Measurements from ENCODE around the gene SCMH1.
"Not testable (repeated sequence)": the region's sequence is repeated elsewhere in the genome, so short reads cannot be mapped to it uniquely, and the experiment has no call there.

SCMH1 gene

GRCh38 chr1:41246568-41246967, 4.5 kb upstream of the SCMH1 start:
- DNase-seq = no peak

GRCh38 chr1:41245659-41246058, 3.6 kb upstream of the SCMH1 start:
- no peak for DNase-seq

GRCh38 chr1:41243079-41243385, 926 bp upstream of the SCMH1 start:
- DNase-seq = no peak

DNA sequence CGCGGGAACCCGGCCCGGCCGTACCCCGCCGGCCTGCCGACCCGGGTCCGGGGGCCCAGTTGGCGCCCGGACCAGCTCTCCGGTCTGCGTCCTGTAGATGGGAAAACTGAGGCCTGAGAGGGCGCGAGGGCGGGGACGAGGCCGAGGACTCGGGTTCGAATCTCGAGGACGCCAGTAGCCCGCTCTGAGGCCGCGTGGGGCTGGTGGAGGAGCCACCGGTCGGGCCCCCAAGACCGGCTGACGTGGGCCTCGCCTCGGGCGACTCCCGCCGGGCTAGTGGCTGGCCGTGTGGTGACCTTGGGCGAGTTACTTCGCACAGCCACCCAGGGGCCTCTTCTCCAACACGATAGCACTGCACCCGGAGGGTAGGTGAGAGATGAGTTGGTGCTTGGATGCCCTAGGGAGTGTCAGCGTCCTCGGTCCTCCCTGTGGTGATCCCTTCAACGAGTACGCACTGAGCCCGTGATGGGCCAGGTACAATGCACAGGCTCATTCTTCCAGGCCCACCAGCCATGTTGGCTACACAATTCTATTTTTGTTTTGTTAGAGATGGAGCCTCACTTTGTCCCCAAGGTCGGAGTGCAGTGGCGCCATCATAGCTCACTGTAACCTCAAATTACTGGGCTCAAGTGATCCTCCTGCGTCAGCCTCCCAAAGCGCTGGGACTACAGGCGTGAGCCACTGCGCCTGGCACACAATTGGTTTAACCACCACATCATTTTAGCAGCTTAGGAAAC, 404 bp upstream of the SCMH1 start:
- DNase-seq = no peak

DNA sequence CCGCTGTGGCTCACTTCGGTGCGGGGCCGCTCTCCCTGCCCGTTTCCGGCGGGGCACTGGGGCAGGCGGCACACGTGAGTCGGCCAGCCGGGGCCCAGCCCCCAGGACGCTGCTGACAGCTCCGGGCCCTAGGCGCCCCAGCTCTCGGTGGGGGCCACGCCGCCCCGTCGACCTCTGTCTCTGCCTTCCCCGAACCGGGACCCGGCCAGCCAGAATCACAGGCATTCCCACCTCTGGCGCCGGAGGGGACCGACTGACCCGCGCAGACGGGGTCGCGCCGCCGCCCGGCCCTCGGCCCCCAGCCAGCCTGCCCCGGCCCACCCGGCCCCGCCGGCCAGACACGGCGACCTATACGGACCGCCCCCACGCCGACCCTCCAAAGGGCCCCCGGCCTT, 755 bp downstream of the SCMH1 start:
- peak; percentile 55 for DNase-seq

GRCh38 chr1:41240781-41241353, 1.2 kb downstream of the SCMH1 start:
- DNase-seq = peak; percentile 7

GRCh38 chr1:41239988-41240610, 2.0 kb downstream of the SCMH1 start:
- peak; percentile 51 for DNase-seq

GRCh38 chr1:41238311-41238988, 3.7 kb downstream of the SCMH1 start:
- no peak for DNase-seq

DNA sequence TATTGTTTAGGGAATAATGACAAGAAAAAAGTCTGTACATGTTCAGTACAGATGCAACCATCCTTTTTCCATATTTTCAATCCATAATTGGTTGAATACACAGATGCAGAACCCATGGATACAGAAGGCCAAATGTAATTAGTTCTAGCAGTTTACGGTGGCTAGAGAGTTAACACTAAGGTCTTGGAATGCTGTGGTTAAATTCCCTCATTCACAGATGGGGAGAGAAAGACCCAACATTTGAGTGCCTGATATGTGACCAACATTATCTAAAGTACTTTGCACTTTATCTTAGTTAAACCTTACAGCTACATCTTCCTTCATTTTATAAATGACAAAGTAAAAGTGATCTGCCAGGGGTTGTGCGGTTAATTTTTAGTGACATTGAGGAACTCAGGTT, 5.3 kb downstream of the SCMH1 start:
- no peak for DNase-seq

DNA sequence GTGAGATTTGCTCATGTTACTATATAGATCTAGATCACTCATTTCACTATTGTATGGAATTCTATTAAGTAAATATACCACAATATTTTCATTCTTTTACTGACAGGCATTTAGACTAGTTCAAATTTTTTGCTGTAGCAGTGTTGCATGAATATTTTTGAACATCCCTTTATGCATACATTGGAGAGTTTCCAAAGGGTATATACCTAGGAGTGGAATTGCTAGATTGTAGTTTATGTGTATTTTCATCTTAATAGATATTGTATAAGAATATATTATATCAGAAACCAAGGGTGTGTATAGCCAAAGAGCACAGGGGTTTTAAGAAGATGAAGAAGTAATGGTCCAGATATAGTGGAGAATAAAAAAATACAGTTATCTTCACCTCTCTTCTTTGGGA, 6.2 kb downstream of the SCMH1 start:
- no peak for DNase-seq

DNA sequence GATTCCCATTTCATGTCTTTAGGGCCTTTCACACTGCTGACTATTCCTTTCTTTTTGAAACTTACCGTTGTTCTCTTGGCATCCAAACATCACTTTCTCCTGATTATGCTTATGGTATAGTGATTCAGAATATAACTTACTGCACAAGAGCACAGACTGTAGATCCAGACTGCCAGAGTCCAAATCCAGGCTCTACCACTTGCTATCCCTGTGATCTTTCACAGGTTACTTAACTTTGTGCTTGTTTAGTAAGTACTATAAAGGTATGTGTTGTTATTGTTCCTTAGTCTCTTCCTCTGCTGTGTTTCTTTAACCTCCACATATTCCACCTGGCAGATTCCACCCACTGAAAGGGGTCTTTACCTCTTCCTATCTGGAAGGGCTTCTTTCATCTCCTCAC, 8.4 kb downstream of the SCMH1 start:
- no peak for DNase-seq

- DNase-seq = no peak
These were observed 9.8 kb downstream of the SCMH1 start for GRCh38 chr1:41232305-41232704.

GRCh38 chr1:41230656-41231055, 11.4 kb downstream of the SCMH1 start:
- no peak for DNase-seq

DNA sequence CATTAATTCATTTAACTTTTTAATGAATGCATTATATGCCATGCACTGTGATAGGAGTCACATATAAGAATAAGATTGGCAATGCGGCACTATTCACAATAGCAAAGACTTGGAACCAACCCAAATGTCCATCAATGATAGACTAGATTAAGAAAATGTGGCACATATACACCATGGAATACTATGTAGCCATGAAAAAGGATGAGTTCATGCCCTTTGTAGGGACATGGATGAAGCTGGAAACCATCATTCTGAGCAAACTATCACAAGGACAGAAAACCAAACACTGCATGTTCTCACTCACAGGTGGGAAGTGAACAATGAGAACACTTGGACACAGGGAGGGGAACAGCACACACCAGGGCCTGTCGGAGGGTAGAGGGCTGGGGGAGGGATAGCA, 12.9 kb downstream of the SCMH1 start:
- DNase-seq = not testable (repeated sequence)

DNA sequence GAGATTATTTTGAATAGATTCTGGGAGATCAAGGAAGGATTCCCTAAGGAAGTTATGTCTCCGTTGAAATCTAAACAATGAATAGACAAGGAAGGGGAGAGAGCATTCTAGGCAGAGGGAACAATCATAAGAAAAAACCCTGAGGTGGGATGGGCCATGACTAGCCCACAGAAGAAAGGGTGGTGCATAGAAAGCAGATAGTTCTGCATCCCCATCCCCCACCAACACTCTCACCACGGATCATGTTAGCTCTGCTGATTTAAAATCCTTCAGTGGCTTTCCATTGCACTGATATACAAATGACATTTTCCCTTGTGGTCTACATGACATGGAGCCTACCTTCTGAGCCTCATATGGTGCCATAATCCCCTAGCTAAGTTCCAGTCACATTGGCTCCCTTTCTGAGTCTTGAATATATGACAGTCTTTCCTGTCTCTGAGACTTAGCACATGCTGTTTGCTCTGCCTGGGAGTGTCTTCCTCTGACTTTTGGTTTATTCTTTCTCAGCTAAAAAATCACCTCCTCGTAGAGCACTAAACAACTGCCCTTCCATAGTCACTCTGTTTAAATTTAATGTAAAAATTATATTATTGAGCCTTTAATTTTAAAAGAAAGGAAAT, 15.2 kb downstream of the SCMH1 start:
- no peak for DNase-seq

DNA sequence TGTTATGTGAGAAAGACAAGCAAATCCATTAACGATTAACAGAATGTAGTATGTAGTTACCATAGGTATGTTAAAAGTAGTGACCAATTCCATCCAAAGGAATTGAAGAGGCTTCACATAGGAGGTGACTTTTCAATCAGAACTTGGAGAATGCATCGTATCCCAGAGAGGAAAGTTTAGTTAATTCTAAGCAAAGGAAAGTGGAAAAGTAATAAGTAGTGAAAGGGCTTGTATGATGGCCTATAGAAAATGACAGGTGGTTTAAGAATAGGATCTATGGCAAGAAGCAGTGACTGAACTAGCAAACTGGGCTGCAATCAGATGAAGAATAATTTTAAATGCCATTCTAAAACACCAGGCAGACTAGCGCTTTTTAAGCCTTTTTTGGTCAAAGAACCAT, 16.6 kb downstream of the SCMH1 start:
- DNase-seq = no peak

DNA sequence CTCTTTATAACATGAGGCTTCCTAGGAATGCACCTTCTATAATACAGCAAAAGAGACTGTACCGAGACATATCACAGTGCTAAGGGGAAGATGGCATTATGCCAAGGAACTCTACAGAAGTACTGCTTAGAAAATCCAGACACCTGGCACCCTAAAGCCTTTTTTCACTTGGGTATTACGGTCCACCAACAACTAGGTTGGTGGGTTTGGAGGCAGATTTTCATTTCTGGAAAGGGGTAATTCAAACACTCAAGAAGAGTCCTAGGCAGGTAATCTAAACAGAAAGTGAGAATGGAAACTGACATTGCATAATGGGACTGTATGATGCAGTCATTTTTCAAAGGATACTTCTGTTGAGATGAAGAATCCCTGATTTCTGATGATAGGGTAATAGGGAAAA, 19.6 kb downstream of the SCMH1 start:
- DNase-seq = no peak

DNA sequence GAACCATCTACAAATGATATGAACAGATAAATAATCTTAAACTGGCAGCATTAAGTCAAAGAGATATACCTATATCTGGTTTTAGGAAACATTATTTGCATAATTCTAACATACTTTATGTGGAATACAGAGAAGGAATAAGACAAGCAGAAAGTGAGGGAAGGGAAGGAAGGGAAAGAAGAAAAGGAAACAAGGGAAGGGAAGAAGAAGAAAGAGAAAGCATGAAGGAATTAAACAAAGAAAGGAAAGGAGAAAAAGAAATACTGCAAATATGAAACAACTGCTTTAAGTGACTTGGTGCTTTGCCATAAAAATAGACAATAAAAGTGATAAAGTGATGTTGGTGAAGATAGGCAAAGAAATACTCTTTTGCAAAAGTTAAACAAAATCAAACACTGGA, 20.1 kb downstream of the SCMH1 start:
- no peak for DNase-seq

- no peak for DNase-seq
These were observed 24.0 kb downstream of the SCMH1 start for GRCh38 chr1:41218152-41218551.

DNA sequence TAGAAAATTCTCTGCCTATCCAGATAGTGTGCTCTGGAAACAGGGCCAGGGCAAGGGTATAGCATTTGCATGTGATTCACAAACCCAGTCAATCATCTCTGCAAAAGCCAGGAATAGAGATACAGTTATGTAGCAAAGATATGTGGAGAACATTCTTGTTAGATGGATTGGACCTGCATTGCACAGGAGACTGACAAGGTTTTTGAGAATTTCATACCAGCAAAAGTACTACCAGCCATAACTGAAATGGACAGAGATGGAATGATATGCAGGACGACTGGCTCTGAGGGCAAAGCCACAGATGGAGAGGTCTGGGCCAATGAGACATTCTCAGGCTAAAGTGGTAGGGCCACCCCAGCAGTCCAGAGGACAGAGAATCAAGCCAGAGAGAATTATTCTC, 24.7 kb downstream of the SCMH1 start:
- DNase-seq = no peak

DNA sequence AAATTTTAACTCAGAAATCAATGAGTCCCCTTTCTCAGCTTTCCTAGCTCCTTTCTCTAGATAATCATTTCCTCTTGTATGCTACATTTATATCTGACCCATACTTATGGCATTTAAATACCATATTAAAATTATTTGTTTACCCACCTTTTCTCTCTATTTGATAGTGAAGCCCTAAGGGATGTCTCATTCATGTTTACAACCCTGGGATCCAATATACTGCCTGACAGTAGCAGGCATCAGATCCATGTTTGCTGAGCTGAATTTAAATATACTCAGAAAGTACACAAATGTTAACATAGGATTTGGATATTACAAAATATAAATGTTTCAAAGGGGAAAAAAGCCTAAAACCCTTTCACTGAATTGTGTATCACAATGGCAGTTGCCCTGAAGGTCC, 26.5 kb downstream of the SCMH1 start:
- no peak for DNase-seq

GRCh38 chr1:41213341-41213740, 28.8 kb downstream of the SCMH1 start:
- no peak for DNase-seq

- not testable (repeated sequence) for DNase-seq
These were observed 30.5 kb downstream of the SCMH1 start for GRCh38 chr1:41211608-41212007.

- DNase-seq = not testable (repeated sequence)
These were observed 35.1 kb downstream of the SCMH1 start for GRCh38 chr1:41207053-41207452.
